Measurements from ENCODE around the gene PRKCE. TPM values are rescaled to one million over a fixed set of nuclear protein-coding genes. Genes with fewer than 3 reads are reported as not detected.

Gene PRKCE
- total and polyA plus RNA-seq, 2 donors (not counting 1 experiment from before 2014, with no cell fraction given) = 23.6 to 271 TPM

DNA sequence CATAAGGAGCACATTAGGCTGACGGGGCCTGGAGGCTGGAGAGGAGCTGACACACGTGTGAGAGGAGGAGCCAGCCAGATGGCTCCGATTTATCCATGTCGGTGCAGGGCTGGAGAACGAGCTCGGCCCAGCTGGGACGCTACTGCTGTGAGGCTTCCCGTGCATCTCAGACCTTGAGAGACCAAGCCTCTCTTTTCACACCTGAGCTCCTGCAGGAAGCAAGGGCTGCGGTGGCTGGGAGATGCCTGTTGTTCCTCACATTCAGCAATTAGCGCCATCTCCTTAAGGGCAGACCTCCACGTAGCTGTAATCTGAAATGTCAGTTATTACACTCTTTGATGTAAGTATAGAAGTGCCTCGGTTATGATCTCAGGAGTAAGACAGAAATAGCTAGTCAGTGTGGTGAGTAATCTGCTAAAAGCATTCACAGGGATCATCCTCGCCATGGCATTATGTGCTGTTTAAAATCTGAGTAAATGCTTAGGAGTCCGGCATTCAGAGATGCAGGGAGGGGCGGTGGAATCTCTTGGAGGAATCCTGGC lies 107.9 kb downstream of the PRKCE start:
- Histone ChIP-seq H3K79me2 (ENCODE audit: control insufficient read depth, insufficient read depth, low read length) (peaks cover 94% of the 10 kb centered on the region), H3K4me1 (ENCODE audit: control insufficient read depth in 2 of 2, insufficient read depth in 2 of 2, low read length in 2 of 2) (peaks cover 1 to 8% of the 10 kb centered on the region in 2 donors), H3K9me3 (ENCODE audit: control extremely low read depth in 1 of 3, control insufficient read depth in 2 of 3, insufficient read depth in 1 of 3, low read length in 2 of 3) (no peaks in the 10 kb centered on the region), H4K20me1 (ENCODE audit: control insufficient read depth, insufficient read depth, low read length, poor library complexity, severe bottlenecking) (peaks cover 79% of the 10 kb centered on the region), H3K9ac (ENCODE audit: low read length) (no peak overlapping the region), H3K4me3 (ENCODE audit: control extremely low read depth in 1 of 5, extremely low read depth in 1 of 5, insufficient read depth in 1 of 5, low read depth in 2 of 5, low read length in 4 of 5) (no peak overlapping the region), H3K4me2 (replicated peaks; ENCODE audit: low read depth, low read length, poor library complexity, severe bottlenecking) (no peak overlapping the region), H3K36me3 (replicated peaks in 1 of 2; ENCODE audit: control extremely low read depth in 1 of 2, control insufficient read depth in 1 of 2, extremely low read depth in 1 of 2, insufficient read depth in 2 of 2, low read length in 1 of 2) (no peaks in the 10 kb centered on the region), H3K27ac (ENCODE audit: low read length in 2 of 2) (no peak overlapping the region), H3K27me3 (replicated peaks in 1 of 4; ENCODE audit: control extremely low read depth in 1 of 4, control insufficient read depth in 3 of 4, insufficient read depth in 4 of 4, low read length in 3 of 4) (no peaks in the 10 kb centered on the region), H2AFZ (ENCODE audit: insufficient read depth, low read depth, low read length, poor library complexity, severe bottlenecking) (no peak overlapping the region)
- ATAC-seq (ENCODE audit: low read depth) = no peak
- CTCF ChIA-PET = interaction anchor here (1.4 kb wide), 1 partner anchor 19 kb away, joined by 3 read pairs; no protein-coding TSS in a partner anchor
- Mint-ChIP-seq H3K27me3 (no peaks in the 10 kb centered on the region), H3K4me3 (no peak overlapping the region), H3K4me1 (peaks cover 49% of the 10 kb centered on the region), H3K9me3 (ENCODE audit: insufficient read depth) (no peaks in the 10 kb centered on the region), H3K27ac (no peak overlapping the region)
- TF ChIP-seq, protein P1, sequence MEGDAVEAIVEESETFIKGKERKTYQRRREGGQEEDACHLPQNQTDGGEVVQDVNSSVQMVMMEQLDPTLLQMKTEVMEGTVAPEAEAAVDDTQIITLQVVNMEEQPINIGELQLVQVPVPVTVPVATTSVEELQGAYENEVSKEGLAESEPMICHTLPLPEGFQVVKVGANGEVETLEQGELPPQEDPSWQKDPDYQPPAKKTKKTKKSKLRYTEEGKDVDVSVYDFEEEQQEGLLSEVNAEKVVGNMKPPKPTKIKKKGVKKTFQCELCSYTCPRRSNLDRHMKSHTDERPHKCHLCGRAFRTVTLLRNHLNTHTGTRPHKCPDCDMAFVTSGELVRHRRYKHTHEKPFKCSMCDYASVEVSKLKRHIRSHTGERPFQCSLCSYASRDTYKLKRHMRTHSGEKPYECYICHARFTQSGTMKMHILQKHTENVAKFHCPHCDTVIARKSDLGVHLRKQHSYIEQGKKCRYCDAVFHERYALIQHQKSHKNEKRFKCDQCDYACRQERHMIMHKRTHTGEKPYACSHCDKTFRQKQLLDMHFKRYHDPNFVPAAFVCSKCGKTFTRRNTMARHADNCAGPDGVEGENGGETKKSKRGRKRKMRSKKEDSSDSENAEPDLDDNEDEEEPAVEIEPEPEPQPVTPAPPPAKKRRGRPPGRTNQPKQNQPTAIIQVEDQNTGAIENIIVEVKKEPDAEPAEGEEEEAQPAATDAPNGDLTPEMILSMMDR (IDR thresholded peaks at IDR 0.05) = no peak
- no peak for TF ChIP-seq EZH2 (IDR thresholded peaks at IDR 0.05; ENCODE audit: borderline replicate concordance, insufficient read depth, low read depth, low read length, poor library complexity, severe bottlenecking)
- 97% methylated on average over 14 of the region's 15 CpGs for WGBS (ENCODE audit: insufficient coverage)
- POLR2A ChIA-PET = no interaction called here
- DNase-seq = no peak
- intact Hi-C loops (cut with micrococcal nuclease) = no loop called here

DNA sequence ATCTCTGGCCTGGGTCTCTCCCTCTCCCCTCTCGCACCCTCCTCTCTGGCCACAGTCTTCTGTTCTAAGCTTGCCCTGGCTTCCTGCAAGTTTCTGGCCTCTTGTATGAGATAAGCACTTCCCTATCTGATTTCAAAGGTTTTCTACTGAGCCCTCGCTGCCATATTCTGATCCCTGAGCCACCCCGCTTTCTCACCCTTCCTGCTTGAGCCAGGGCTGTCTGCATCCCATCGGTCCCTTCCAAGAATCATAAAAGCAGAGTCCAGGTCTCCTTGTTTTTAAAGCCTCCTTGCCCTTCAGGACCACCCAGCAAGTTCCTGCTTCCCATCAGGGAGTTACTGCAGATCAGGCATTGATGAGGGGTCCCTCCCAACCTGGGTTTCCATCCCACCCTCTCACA lies 110.2 kb downstream of the PRKCE start:
- CTCF ChIA-PET = interaction anchor here (0.9 kb wide), 1 partner anchor 18 kb away, joined by 3 read pairs; no protein-coding TSS in a partner anchor
- 96% methylated on average over 4 of the region's 4 CpGs for WGBS (ENCODE audit: insufficient coverage)
- H3K27ac Mint-ChIP-seq = peak overlapping the region; percentile 54

More for the DNA sequence above, 110.2 kb downstream of the PRKCE start:
- Histone ChIP-seq H3K9me3 (ENCODE audit: control extremely low read depth in 1 of 3, control insufficient read depth in 2 of 3, insufficient read depth in 1 of 3, low read length in 2 of 3) (no peaks in the 10 kb centered on the region), H3K27ac (ENCODE audit: low read length in 2 of 2) (no peak overlapping the region), H3K27me3 (replicated peaks in 1 of 4; ENCODE audit: control extremely low read depth in 1 of 4, control insufficient read depth in 3 of 4, insufficient read depth in 4 of 4, low read length in 3 of 4) (no peaks in the 10 kb centered on the region), H2AFZ (ENCODE audit: insufficient read depth, low read depth, low read length, poor library complexity, severe bottlenecking) (no peak overlapping the region), H3K36me3 (replicated peaks in 1 of 2; ENCODE audit: control extremely low read depth in 1 of 2, control insufficient read depth in 1 of 2, extremely low read depth in 1 of 2, insufficient read depth in 2 of 2, low read length in 1 of 2) (no peaks in the 10 kb centered on the region), H3K4me1 (ENCODE audit: control insufficient read depth in 2 of 2, insufficient read depth in 2 of 2, low read length in 2 of 2) (peaks cover 23 to 30% of the 10 kb centered on the region in 2 donors), H3K4me2 (replicated peaks; ENCODE audit: low read depth, low read length, poor library complexity, severe bottlenecking) (no peak overlapping the region), H3K9ac (ENCODE audit: low read length) (no peak overlapping the region), H3K79me2 (ENCODE audit: control insufficient read depth, insufficient read depth, low read length) (peaks cover 87% of the 10 kb centered on the region), H4K20me1 (ENCODE audit: control insufficient read depth, insufficient read depth, low read length, poor library complexity, severe bottlenecking) (peaks cover 77% of the 10 kb centered on the region), H3K4me3 (ENCODE audit: control extremely low read depth in 1 of 5, extremely low read depth in 1 of 5, insufficient read depth in 1 of 5, low read depth in 2 of 5, low read length in 4 of 5) (no peak overlapping the region)
- Mint-ChIP-seq H3K4me1 (peaks cover 68% of the 10 kb centered on the region), H3K27me3 (no peaks in the 10 kb centered on the region), H3K9me3 (ENCODE audit: insufficient read depth) (no peaks in the 10 kb centered on the region), H3K4me3 (no peak overlapping the region)
- TF ChIP-seq EZH2 (IDR thresholded peaks at IDR 0.05; ENCODE audit: borderline replicate concordance, insufficient read depth, low read depth, low read length, poor library complexity, severe bottlenecking) = no peak
- TF ChIP-seq, protein P1 (IDR thresholded peaks at IDR 0.05) = no peak
- no peak for ATAC-seq (ENCODE audit: low read depth)
- intact Hi-C loops (cut with micrococcal nuclease) = no loop called here
- POLR2A ChIA-PET = no interaction called here
- no peak for DNase-seq
